SH-SY5Y (cell line): ENCODE data around the gene NCAN.

ENCODE experiments used
- GATA2 ChIP-seq: IDR thresholded peaks from 2 replicates; pipeline ENCODE4 v1.6.1; 2011; ENCODE audit warnings: mild to moderate bottlenecking, low read depth, low read length
- GATA3 ChIP-seq: IDR thresholded peaks from 2 replicates; pipeline ENCODE4 v1.6.1; 2011; ENCODE audit warnings: low read depth, mild to moderate bottlenecking, low read length, moderate library complexity

- TF ChIP-seq GATA2 (no peak), GATA3 (no peak)
Observed at GRCh38 chr19:19167612-19168011, 44.1 kb upstream of the NCAN start.
